Keratinocyte (primary cell): ENCODE results near the gene CMYA5.

Source experiments
- EZH2 ChIP-seq: IDR thresholded peaks from one replicate; pipeline ENCODE4 v1.6.1; 2012; ENCODE audit warnings: inconsistent platforms, mild to moderate bottlenecking, low read length, moderate library complexity
- TF ChIP-seq, protein P1 (sequence below), 3 experiments: IDR thresholded peaks in 1 of 3; conservative IDR thresholded peaks in 1 of 3; optimal IDR thresholded peaks in 1 of 3; 2 replicates in 2 of 3; 3 replicates in 1 of 3; pipeline versions ENCODE3 to v1.5.1; 2011; ENCODE audit warnings: low read length in 3 of 3, mild to moderate bottlenecking in 3 of 3, moderate library complexity in 2 of 3, control low read depth in 1 of 3, inconsistent platforms in 1 of 3; ENCODE audit not compliant: insufficient read depth in 2 of 3; ENCODE audit errors: extremely low read depth in 1 of 3

GRCh38 chr5:79689541-79690466 is at the start of gene CMYA5:
- TF ChIP-seq, protein P1, sequence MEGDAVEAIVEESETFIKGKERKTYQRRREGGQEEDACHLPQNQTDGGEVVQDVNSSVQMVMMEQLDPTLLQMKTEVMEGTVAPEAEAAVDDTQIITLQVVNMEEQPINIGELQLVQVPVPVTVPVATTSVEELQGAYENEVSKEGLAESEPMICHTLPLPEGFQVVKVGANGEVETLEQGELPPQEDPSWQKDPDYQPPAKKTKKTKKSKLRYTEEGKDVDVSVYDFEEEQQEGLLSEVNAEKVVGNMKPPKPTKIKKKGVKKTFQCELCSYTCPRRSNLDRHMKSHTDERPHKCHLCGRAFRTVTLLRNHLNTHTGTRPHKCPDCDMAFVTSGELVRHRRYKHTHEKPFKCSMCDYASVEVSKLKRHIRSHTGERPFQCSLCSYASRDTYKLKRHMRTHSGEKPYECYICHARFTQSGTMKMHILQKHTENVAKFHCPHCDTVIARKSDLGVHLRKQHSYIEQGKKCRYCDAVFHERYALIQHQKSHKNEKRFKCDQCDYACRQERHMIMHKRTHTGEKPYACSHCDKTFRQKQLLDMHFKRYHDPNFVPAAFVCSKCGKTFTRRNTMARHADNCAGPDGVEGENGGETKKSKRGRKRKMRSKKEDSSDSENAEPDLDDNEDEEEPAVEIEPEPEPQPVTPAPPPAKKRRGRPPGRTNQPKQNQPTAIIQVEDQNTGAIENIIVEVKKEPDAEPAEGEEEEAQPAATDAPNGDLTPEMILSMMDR (optimal IDR thresholded peaks at IDR 0.05 in 1 of 3, IDR thresholded peaks at IDR 0.05 in 1 of 3, conservative IDR thresholded peaks at IDR 0.05 in 1 of 3; ENCODE audit: extremely low read depth in 1 of 3, insufficient read depth in 2 of 3, low read length in 3 of 3), result no peak
- TF ChIP-seq EZH2, result no peak
